HG03571 (cell line): ENCODE results near the gene DCTN1.
"Not testable (repeated sequence)": the region's sequence is repeated elsewhere in the genome, so short reads cannot be mapped to it uniquely, and the experiment has no call there.

Experiments
- ATAC-seq: cut with Tn5 transposase; IDR thresholded peaks from one replicate; pipeline ENCODE4 v1.9.1; 2021; ENCODE audit not compliant: unreplicated experiment

Gene DCTN1

DNA sequence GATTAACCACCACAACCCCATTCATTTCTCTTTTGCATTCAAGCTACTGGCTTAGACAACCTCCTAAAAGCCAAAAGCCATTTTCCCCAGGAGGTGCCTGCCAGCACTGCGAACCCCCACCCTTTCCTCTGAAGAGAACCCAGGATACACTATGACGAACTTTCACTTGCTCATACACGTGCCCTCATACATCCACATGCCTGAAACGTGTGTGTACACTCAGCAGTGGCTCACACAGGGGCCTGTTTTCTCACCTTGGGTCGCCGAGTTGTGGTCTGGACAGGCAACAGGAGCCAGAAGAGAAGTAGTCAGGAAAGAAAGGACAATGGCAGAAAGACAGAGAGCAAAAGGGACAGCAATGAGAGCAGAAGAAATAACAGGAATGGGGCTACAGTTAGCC is 7.4 kb downstream of the DCTN1 start:
- no peak for ATAC-seq

DNA sequence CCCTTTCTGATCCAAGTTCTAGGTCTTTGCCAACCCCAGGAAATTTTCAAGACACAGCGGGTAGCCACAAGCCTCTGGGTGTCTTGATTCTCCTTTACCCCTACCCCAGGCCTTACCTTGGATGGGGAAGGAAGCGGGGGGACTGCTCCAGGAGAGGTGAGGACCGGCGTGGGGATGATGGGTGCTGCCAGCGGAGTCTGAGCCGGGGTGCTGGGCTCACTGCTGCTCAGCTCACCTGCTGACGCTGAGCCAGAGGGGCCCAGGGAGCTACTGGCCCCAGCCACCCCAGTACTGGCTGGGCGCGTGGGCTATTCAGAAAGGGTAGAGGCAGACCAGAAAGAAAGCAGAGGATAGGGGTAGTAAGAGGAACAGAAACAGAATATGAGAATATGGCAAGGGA is 8.7 kb downstream of the DCTN1 start:
- ATAC-seq = no peak

DNA sequence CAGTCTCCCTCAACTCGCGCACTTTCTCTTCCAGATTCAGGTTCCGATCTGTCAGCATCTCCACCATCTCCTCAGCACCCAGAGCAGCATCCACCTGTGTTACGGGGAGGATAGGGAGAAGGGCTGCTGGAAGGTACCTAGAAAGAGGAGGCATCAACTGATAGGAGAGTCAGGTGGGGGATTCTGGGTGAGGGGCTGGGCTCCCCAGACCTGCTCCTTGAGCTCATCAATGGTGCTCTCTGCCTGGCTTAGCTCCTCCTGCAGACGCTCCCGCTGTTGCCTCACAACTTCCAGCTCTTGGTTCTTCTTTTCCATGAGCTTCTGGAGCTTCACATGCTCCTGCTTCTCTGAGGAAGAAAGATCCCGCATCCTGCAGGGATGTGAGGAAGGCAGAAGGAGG is 10.1 kb downstream of the DCTN1 start:
- no peak for ATAC-seq

DNA sequence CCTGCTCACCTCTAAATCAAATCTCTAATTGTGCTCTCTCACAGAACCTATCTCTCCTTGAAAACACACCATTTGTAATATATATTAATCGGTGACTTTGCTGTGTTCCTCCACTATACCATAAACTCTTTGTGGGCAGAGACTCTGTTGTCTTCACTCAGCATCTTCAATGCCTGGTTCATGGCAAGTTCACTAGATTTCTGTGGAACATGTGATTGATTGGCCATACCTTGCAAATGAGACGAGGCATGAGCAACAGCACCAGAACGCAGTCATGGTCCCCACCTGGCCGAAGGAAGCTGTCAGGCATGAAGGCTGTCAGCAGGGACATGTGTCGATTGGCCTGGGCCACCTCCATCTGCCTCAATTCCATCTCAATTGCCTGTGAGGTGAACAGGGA is 11.6 kb downstream of the DCTN1 start:
- ATAC-seq = no peak

DNA sequence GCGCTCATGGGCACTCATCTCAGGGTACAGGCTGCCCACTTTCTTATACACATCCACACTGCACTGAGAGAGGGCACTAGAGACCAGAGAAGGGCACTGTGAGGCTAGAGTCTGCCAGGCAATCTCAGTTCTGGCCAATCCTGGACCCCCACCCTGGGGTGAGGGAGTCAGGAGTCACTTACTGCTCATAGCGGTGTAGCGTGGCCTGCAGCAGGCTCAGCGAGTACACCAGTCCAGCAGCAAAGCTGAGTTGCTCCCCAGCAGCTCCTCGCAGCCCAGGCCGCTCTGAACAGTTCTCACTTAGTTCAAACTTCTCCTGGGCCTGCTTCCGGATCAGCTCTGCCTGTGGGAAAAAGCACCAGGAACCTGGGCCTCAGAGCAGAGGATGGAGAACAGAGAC is 12.3 kb downstream of the DCTN1 start:
- ATAC-seq = no peak

DNA sequence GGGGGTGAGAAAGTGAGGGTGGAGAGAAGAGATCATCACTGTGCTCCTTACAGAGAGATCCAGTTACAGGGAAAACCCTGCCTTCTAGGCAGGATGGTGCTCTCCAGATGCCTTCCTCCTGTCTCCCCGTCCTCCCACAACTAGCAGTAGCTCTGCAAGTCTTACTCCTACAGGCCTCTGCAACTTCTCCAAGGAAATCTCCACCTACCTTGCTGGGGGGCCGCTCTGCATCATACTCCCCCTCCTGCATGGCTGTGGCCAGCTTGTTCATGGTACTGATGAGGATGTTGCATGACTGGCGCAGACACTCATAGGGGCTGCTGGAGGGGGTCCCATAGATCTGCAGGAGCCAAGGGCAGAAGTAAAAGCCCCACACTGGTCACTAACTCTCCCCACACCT is 14.1 kb downstream of the DCTN1 start:
- no peak for ATAC-seq

DNA sequence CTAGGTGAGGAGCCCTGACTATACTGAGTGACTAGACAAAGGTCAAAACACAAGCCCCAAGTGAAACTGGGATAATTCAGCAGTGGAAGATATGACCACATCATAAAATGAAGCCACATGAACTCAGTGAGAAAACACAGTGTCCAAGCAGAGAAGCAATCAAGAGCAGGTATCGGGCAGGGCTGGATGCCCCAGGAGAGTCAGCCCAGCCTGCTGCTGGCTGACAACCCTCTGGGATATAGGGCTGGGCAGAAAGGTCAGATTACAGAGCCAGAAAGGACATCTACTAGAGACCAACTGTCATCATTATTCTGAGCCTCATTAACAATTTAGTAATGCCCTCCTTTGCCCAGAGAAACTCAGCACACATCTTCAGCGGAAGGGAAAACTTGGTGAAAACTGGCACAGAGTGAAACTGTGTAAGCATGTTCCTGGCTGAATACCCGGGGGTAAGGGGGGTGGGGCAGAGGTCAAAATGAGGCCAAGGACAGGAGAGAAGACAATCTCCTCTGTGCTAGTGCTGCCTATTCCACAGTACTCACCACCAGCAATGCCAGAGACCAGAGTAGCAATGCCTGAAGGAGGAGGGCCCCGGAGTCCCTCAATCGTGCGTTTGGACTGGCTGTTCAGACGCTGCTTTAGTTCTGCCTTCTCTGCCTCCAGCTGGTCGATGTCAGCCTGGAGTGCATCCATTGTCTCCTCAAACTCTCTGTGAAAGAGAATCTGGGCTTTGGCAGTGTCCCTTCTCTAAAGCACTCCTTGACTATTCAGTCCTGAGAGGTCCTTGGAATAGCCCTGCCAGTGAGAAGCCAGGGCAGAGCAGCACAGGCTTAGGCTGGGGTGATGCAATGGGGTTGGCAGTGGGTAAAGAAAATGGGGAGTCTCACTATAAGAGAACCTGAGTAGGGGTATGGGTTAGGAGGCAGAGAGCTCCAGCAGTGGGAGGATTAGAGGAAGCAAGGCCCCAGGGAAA is 15.3 kb downstream of the DCTN1 start:
- no peak for ATAC-seq

DNA sequence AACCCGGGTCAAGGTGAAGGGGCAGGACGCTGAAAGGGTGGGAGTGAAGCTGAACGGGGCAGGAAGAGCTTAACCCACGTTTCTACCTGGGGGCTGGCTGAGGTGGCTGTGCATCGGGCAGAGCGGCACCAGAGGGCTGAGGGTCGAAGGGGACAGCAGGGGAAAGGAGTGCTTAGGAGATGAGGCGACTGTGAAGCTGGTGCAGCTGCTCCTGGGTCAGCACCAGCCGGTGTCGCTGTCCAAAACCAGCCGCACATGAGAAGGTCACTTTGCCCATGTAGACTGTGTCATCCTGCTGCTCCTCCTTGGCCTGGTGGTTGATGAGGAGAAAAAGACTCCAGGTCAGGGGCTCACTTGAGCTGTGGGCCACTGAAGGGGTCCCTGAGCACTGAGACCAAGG is 18.8 kb downstream of the DCTN1 start:
- ATAC-seq = no peak

DNA sequence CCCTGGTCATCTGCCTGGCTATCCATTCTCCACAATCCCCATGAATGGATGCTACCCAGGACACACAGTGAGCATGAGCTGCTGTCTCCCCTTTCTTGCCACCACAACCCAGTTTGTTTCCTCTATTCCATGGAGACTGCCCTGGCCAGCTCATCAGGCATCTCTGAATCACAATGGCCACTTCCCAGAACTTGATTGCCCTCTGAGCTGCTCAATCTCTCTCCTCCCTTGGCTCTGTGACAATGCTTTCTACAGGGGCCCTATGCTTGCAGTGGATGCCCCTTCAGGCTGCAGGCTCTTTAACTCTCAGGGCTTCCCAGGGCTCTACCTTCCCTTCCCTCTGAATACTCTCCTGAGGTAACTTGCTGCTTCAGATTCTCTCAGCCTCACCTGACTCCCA is 22.5 kb downstream of the DCTN1 start:
- no peak for ATAC-seq

DNA sequence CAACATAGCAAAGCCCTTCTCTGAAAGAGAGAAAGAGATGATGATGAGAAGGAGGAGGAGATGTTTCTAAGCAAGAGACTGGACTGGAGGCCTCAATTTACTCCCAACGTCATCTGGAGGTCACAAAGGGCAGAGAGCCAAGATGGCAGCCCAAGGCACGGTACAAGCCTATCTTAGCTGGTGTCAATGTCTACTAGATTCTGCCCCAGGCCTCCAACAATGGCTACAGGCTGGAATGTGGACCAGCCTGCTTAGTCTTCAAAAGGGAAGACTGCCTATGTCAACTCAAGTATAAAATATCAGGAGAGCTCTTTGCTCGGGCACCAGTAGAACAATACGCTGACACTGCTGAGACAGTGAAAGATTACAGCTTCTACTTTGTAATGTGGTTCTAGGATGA is 30.2 kb downstream of the DCTN1 start:
- no peak for ATAC-seq

DNA sequence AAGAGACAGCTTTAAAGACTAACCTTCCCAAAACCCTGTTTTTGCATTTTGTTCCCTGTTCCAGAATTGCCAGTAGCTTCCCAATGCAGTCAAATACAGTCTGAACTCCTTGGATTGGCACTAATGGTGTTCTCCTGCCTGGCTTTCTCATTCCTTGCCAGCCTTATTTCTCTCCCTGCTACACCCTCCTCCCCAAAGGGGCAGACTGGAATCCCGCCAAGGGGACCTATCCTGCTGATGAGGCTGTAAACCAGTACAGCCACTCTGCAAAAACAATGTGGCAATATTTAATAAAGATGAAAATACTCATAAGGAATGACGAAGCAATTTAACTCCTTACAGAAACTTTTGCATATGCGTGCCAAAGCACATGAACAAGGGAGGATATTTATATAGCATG is 32.4 kb downstream of the DCTN1 start:
- no peak for ATAC-seq

DNA sequence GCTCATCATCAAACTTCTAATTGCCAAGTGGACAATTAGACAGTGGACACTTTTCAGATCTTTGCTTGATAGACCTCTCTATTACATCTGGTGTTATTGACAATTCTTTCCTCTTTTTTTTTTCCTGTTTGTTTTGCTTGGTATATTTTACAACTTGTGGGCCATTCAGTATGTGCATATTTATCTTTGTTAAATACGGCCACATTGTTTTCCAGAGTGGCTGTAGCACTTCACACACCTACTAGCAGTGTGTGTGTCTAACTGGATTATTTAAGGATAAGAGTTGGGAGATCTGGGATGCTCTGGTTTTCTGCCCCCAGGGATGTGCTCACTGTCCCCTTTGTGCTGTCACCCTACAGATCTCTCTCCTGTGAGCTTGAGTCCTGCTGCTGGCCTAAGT is 32.8 kb downstream of the DCTN1 start:
- no peak for ATAC-seq

DNA sequence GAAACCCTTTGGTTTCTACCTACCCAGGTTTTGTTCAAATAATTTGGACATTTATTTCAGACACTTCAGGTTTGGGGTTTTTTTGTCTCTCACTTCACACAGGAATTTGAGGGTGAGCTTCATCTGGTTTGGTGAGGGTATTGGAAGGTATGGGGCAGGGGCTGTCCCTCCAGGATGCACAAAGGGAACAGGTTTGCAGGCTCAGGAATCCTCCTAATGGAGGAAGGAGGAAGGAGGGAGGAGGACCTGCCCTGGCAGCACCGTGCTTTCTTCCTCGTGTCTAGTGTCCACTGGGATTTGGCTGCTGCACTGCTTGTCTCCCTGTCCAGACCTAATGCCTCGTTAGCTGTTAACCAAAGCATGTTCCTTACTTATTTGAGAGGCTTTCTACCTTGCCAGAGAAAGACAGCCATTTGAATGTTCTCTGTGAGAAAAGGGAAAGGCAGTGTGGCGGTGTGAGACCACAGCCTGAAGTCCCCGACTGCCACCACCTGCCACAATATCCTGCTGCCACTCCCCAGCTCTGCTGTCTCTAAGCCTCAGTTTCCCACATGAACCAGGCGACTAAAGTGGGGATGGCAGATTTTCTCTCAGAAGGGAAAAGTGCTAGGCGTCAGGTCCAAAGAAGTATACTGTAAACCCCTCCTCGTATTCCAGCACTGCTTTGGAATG is 34.7 kb downstream of the DCTN1 start:
- no peak for ATAC-seq

DNA sequence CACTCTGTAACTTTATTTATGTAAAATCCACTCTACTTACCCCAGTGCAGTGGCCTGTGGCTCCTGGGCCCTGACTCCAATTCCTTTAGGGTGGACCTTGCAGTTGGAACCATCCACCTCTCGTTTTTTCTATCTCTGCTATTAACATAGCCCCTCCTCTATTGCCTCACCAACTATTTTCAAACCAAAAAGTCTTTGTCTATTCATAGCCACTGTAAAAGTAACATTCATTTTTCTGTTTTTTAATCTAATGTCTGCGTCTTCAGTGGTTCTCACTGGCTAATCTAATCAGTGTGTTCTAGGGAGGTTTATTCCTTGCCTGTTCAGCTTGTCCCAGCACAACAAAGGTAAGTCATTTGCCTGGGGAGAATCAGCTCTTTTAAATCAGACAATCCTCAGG is 36.8 kb downstream of the DCTN1 start, which contains the start of gene SLC4A5:
TSS of gene SLC4A5 (minus strand) at position 101 of the 400 bp plus-strand sequence. CDS start 28,393 bp downstream, outside the sequence.
- ATAC-seq = no peak

DNA sequence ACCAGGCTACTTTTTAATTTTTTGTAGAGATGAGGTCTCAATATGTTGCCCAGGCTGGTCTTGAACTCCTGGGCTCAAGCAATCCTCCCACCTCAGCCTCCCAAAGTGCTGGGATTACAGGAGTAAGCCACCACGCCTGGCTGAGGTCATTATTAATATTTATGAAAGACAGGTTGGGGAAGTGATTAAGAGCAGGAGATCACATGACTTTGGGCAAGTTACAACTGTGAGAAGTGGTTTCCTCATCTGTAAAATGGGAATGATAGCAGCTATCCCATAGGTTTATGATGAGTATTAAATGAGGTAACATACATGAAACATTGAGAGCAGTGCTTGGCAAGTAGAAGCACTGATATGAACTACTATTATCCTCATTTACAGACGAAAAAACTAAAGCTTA is 43.9 kb downstream of the DCTN1 start:
- not testable (repeated sequence) for ATAC-seq

DNA sequence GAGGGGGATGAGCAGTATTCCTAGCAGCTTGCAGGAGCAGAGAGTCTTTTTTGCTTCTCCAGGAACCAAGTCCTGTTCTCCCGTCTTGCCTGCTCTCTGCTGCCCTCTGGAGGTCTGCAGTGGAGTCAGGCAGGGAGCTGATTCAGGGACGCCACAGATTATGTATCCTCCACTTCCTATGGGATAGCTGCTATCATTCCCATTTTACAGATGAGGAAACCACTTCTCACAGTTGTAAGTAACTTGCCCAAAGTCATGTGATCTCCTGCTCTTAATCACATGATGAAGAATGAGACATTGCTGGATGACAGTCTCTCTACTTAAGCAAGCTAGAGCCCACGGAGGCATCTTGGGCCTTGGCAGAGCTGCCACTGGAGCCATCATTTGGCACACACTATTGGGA is 45.2 kb downstream of the DCTN1 start:
- no peak for ATAC-seq

DNA sequence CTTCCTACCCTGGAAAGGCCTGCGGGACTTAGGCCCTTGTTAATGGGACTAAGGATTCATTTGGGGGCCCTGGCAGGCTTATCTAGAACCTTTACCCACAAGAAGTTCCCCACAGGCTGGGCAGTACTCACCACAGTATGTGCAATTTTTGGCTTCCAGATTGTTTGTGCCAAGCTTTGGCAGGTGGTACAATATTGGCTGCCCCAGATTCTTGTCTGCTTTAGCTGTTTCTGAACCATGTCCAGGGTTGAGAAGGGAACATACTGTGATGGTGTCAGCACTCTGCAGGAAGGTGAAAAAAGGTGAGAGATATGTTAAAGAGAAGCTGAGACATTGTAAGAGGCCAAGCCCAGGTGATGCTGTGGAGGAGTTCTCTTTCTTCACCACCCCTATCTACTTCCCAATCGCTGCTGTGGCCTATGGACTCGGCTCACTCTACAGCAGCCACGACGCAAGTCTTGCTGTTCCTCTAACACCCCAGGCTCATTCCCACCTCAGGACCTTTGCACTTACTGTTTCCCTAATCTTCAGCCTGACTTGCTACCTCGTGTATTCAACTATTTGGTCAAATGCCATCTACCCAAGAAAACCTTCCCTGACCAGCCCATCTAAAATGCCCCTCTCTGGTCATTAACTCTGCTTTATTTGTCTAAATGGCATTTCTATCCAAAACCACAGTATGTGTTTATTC is 46.1 kb downstream of the DCTN1 start:
- ATAC-seq = no peak

DNA sequence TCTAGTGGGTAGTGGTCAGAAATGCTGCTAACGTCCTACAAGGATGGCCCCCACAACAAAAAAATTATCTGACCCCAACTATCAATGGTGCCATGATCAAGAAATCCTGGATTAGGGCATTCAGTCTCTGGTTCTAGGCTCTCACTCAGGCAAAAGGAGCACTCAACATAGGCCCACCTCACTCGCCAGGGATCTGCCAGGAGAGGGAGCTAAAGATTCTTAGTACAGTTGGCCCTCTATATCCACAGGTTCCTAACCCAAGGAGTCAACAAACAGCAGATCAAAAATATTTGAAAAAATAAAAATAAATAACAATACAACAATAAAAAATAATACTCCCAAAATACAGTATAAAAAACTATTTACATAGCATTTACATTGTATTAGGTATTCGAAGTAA is 46.9 kb downstream of the DCTN1 start:
- no peak for ATAC-seq

DNA sequence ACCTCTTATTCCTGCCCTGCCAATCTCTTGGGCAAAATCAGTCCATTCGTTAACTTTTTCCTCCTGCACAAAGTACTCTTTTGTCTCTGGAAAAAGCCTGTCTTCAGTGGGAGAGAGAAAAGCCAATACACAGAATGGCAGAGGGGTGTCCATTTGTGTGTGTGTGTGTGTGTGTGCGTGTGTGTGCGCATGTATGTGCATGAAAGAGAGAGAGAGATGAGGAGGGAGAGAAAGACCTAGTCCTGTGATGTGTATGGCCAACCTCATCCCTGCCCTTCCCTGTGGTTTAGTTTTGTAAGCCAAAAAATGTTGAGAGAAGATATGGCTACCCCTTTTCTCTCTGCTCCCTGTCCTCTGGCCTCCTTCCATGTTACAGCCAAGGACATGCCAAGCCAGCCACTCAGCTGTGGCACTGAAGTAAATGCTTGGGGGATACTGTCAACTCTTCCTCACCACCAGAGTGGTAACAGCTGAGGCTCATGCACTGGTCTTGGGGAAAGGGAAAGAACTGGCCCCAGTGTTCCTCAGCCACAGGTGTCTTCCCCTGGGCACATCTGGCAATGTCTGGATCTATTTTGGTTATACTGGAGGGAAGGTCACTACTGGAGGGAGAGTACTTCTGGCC is 47.4 kb downstream of the DCTN1 start:
- no peak for ATAC-seq

DNA sequence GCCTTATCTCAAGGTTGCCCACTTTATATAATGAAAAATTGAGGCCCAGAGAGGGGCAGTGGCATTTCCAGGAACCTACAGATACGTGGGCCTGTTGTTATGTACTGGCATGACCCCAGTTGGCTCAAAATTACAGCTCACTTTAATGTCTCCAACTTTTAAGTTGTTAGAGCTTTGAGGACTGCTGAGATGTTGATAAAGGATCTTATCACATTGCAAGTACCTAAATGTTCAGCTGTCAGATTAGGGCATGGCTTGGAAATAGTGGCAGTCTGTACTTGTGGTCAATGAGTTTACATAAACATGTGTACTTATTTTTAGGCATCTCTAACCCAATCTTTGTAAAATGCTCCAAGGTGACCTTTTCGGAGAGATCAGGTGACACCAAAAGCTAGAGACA is 51.5 kb downstream of the DCTN1 start:
- no peak for ATAC-seq

DNA sequence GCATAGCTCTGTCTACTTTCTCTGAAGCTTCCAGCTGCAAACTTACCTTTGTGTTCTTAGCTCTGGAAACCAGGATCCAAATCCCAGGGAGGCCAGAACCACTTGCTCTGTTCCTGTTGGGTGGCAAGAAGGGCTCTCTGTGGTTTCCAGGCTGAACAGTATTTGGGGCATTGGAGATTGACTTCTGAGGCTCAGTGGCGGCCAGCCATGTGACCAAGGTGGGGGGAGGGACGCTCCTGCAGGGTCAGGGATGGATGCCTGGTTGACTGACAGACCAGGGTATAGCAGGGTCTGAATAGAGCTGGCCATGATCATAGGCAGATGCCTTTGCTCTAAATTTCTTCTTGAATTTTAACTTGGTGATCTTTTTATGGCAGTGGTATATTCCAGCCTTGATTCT is 52.0 kb downstream of the DCTN1 start:
- ATAC-seq = no peak
